ENCODE measurements around the gene DNMBP. TPM values are rescaled to one million over a fixed set of nuclear protein-coding genes. Genes with fewer than 3 reads are reported as not detected.

Gene DNMBP
- total and polyA plus RNA-seq, 2 of the 4 experiments (the other 2 are of a cell fraction) = 10.9 to 13.6 TPM

DNA sequence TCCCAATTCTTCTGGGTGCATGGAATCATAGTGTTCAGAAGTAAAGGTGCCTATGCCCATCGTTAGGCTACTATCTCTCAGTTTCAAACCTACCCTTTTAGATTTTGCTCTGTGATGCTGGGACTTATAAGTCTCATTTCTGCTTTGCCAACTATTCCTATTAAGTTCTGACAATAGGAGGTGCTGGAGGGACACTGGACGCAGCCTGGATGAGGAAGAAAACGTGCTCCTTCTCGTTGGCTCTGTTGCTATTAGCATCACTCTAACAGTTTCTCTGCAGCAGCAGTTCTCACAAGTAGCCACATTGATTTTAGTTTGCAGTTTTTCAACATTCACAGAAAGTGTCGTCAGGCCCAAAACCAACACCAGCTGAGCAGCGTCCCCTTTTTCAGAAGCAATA is 154.9 kb downstream of the DNMBP start:
- Histone ChIP-seq H4K20me1 (ENCODE audit: insufficient read depth, low read length) (no peaks in the 10 kb centered on the region), H3K4me2 (ENCODE audit: low read depth, low read length) (no peak overlapping the region), H3K36me3 (ENCODE audit: control insufficient read depth, insufficient read depth, low read length) (no peaks in the 10 kb centered on the region), H3K79me1 (ENCODE audit: low read depth in 1 of 2, low read length in 2 of 2) (no peaks in the 10 kb centered on the region), H3K4ac (ENCODE audit: low read depth, low read length) (no peak overlapping the region; the same call in 1 of the 2 replicates), H2BK120ac (ENCODE audit: low read depth, low read length) (0 out of 2 replicates have a peak overlapping the region, but pooled peaks have one; percentile 35), H4K5ac (ENCODE audit: low read depth, low read length) (no peak overlapping the region), H3K23ac (ENCODE audit: low read depth, low read length) (no peak overlapping the region), H3K4me1 (ENCODE audit: control insufficient read depth, insufficient read depth, low read length) (no peaks in the 10 kb centered on the region; the same call in 1 of the 2 replicates), H3K9ac (ENCODE audit: low read depth, low read length) (no peak overlapping the region), H2AK5ac (ENCODE audit: low read depth, low read length) (no peak overlapping the region), H2AK9ac (replicated peaks; ENCODE audit: low read depth, low read length, poor library complexity) (no peak overlapping the region), H3K27ac (ENCODE audit: insufficient read depth, low read length) (no peak overlapping the region), H2BK5ac (ENCODE audit: low read depth, low read length, poor library complexity, severe bottlenecking) (no peak overlapping the region), H3K9me3 (ENCODE audit: control insufficient read depth, insufficient read depth, low read length) (no peaks in the 10 kb centered on the region), H3K9me1 (ENCODE audit: insufficient read depth, low read length) (peaks cover 4% of the 10 kb centered on the region; the same call in 1 of the 2 replicates), H4K91ac (ENCODE audit: insufficient read depth, low read depth, low read length) (no peak overlapping the region), H4K8ac (ENCODE audit: low read depth in 2 of 2, low read length in 2 of 2) (peak overlapping the region in 1 of 2 experiments; percentile 39; a peak in 1 of 4 replicates), H2BK15ac (ENCODE audit: low read depth, low read length) (no peak overlapping the region), H2AFZ (replicated peaks; ENCODE audit: low read length, poor library complexity) (peak overlapping the region; percentile 35), H3K14ac (replicated peaks; ENCODE audit: low read depth, low read length) (0 out of 2 replicates have a peak overlapping the region, but pooled peaks have one; percentile 7), H3K18ac (ENCODE audit: low read depth, low read length) (no peak overlapping the region), H2BK20ac (ENCODE audit: low read depth, low read length) (no peak overlapping the region; the same call in 1 of the 2 replicates), H3K27me3 (ENCODE audit: control insufficient read depth, insufficient read depth, low read length) (peaks cover 2% of the 10 kb centered on the region), H3K56ac (ENCODE audit: extremely low read depth, insufficient read depth, low read length) (no peak overlapping the region), H3K4me3 (ENCODE audit: insufficient read depth, low read depth, low read length) (no peak overlapping the region)
- intact Hi-C loops (cut with micrococcal nuclease) = loop anchor here (1.0 to 2.0 kb wide), 3 partner anchors 110 to 332 kb away; partner anchors contain the start of gene ERLIN1
- dilution Hi-C loops (cut with HindIII; ENCODE audit: low sequenced_read_pairs, unreplicated experiment) = no loop called here
- DNase-seq (peak; percentile 83), ATAC-seq (ENCODE audit: low read depth) (peak; percentile 82)
- CTCF ChIA-PET = interaction anchor here (0.6 to 2.6 kb wide), 8 partner anchors 16 to 194 kb away, joined by 3 to 15 read pairs (median 3); no protein-coding TSS in a partner anchor
- no CpG with 5 or more reads among the region's 6 CpGs for WGBS, 2 experiments (ENCODE audit: extremely low coverage in 2 of 2, insufficient read length in 1 of 2)
- POLR2A ChIA-PET (ENCODE audit: unreplicated experiment) = no interaction called here
- no TSS peak for BruUV-seq (replicated peaks)
- in situ Hi-C loops (cut with MboI; ENCODE audit: low sequenced_read_pairs) = no loop called here
- 0 out of 2 replicates have a peak, but pooled peaks have one; percentile 30 for TF ChIP-seq MXI1 (IDR thresholded peaks at IDR 0.05; ENCODE audit: borderline replicate concordance, low read depth, low read length)
- peak; percentile 57 for TF ChIP-seq SMC3 (IDR thresholded peaks at IDR 0.05; ENCODE audit: low read depth, low read length)
- peak; percentile 77 for TF ChIP-seq CTCF (conservative IDR thresholded peaks at IDR 0.05; ENCODE audit: low read depth, low read length)
- no peak for TF ChIP-seq RFX5 (IDR thresholded peaks at IDR 0.05; ENCODE audit: low read depth, low read length)
- no peak for TF ChIP-seq RCOR1 (IDR thresholded peaks at IDR 0.05; ENCODE audit: insufficient replicate concordance, low read length)
- peak; percentile 76; the same call in 1 of the 2 replicates for TF ChIP-seq BHLHE40 (IDR thresholded peaks at IDR 0.05; ENCODE audit: low read depth, low read length)
- peak; percentile 86 for TF ChIP-seq RAD21 (IDR thresholded peaks at IDR 0.05; ENCODE audit: low read length)
